HG03045 (cell line): ENCODE data around the gene MRFAP1L1.
"Not testable (repeated sequence)": the region's sequence is repeated elsewhere in the genome, so short reads cannot be mapped to it uniquely, and the experiment has no call there.

Source experiments
- ATAC-seq: cut with Tn5 transposase; IDR thresholded peaks from one replicate; pipeline ENCODE4 v1.9.1; 2021; ENCODE audit warnings: mild to moderate bottlenecking, moderate library complexity; ENCODE audit not compliant: unreplicated experiment

MRFAP1L1 gene

GRCh38 chr4:6692379-6692778 lies 17.3 kb downstream of the MRFAP1L1 start:
- ATAC-seq = no peak

- no peak for ATAC-seq
These were observed 20.1 kb downstream of the MRFAP1L1 start for GRCh38 chr4:6689506-6689960.

- no peak for ATAC-seq
These were observed 20.7 kb downstream of the MRFAP1L1 start for GRCh38 chr4:6688879-6689505.

GRCh38 chr4:6687947-6688878 lies 21.5 kb downstream of the MRFAP1L1 start:
- no peak for ATAC-seq

- no peak for ATAC-seq
These were observed 23.4 kb downstream of the MRFAP1L1 start for GRCh38 chr4:6686104-6686787.

GRCh38 chr4:6684656-6685055 lies 25.0 kb downstream of the MRFAP1L1 start:
- no peak for ATAC-seq

GRCh38 chr4:6682862-6683590 lies 26.6 kb downstream of the MRFAP1L1 start:
- no peak for ATAC-seq

GRCh38 chr4:6681191-6681590 lies 28.5 kb downstream of the MRFAP1L1 start:
- no peak for ATAC-seq

GRCh38 chr4:6680372-6681034 lies 29.2 kb downstream of the MRFAP1L1 start:
- no peak for ATAC-seq

GRCh38 chr4:6676722-6677558 lies 32.7 kb downstream of the MRFAP1L1 start:
- ATAC-seq = no peak

- ATAC-seq = peak; percentile 40
These were observed 35.0 kb downstream of the MRFAP1L1 start for GRCh38 chr4:6674500-6675149.

- peak; percentile 70 for ATAC-seq
These were observed 35.8 kb downstream of the MRFAP1L1 start for GRCh38 chr4:6673660-6674499.

GRCh38 chr4:6673191-6673659 lies 36.4 kb downstream of the MRFAP1L1 start:
- ATAC-seq = not testable (repeated sequence)

GRCh38 chr4:6672541-6673190 lies 37.0 kb downstream of the MRFAP1L1 start:
- ATAC-seq = not testable (repeated sequence)

GRCh38 chr4:6672131-6672530 lies 37.5 kb downstream of the MRFAP1L1 start:
- ATAC-seq = no peak

GRCh38 chr4:6671648-6672047 lies 38.0 kb downstream of the MRFAP1L1 start:
- ATAC-seq = no peak

- ATAC-seq = no peak
These were observed 41.3 kb downstream of the MRFAP1L1 start for GRCh38 chr4:6668391-6668790.
